Renal cortex interstitium (tissue), 11 donors: ENCODE data around the gene ATXN10. TPM values are rescaled to one million over a fixed set of nuclear protein-coding genes. Genes with fewer than 3 reads are reported as not detected.

Experiments
- DNase-seq, 11 donors: peaks; one replicate each; pipeline ENCODE4 v3.0.0-alpha.2; 2013; ENCODE audit warnings: low read depth in 9 of 11, low spot score in 4 of 11; ENCODE audit errors: extremely low read depth in 1 of 11
- polyA plus RNA-seq, 3 donors: library from polyadenylated mRNA; unstranded; fragments of 120-200 nt; gene quantifications; one replicate each; pipeline ENCODE4 v1.2.1, GENCODE V29; 2013; ENCODE audit not compliant: insufficient read length in 3 of 3

Gene ATXN10
- polyA plus RNA-seq, 3 donors, result 245 to 338 (median 294) TPM

DNA sequence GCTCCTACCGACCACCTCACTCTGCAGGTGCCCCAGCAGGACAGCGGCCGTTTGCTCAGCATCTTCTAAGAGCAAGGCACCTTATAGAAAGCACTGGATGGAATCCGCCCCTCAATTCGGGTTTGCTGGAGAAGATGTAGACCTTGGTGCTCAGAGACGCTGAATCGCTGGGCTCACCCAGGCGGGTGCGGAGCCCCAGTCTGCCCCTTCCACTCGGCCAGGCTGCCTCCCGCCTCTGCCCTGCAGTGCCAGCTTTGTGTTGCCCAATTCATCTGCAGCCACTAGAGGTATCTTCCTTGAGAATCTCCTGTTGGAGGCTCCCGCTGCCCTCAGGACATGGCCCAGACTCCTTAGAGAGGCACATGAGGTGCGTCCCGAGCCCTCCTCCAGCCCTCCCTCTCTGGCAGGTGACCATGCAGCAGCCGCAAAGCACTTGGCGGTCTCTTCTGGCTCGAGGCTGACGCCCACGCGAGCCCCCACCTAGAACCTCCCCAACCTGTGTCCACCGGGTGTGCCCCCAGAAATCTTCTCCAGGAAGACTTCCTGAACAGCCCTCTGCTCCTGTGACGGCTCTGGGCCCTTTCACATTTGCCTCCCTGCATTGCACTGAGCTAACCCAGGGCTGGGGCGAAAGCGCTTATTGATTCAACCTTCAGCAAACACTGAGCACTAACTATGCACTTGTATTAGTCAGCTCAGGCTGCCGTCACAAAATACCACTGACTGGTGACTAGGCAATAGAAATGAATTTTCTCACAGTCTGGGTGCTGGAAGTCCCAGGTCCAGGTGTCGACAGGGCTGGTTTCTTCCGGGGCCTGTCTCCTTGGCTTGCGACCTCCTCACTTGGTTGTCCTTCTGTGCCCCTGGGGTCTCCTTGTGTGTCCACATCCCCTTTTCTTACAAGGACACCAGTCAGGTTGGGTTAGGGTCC lies 187.9 kb downstream of the ATXN10 start:
- no peak for DNase-seq

DNA sequence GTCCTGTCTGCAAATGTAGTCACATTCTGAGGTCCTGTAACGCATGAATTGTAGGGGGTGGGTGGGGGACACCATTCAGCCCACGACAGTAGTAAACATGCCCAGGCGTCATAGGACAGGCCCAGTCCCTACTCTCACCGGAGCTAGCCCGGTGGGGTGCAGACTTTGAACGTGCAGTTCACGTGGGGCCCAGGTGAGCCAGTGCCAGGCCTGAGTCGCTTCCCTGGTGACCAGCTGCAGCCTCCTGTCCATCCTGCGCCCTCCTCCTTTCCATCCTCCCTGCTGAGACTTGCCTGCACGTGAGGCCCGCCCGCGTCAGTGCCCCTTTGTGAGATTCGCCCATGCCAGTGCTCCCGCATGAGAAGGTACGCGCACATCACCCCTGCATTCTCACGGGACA lies 188.6 kb downstream of the ATXN10 start:
- no peak for DNase-seq

DNA sequence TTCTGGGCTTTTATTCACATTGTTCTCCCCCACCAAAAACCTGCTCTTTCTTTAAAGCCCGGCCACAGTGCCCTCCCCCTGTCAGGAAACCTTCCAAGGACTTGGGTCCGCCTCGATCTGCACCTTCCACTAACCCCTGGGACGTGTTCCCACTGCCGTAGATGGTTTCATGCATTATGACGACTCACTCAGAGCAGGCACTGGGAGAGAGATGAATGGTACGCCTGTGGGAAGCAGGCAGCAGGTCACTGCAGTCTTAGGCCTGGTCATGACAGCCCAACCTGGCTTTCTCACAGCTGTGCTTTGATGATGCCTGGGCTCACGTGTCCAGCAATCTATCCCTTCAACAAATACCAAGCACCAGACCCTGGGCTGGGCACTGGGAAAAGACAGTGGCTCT lies 189.6 kb downstream of the ATXN10 start:
- no peak for DNase-seq

DNA sequence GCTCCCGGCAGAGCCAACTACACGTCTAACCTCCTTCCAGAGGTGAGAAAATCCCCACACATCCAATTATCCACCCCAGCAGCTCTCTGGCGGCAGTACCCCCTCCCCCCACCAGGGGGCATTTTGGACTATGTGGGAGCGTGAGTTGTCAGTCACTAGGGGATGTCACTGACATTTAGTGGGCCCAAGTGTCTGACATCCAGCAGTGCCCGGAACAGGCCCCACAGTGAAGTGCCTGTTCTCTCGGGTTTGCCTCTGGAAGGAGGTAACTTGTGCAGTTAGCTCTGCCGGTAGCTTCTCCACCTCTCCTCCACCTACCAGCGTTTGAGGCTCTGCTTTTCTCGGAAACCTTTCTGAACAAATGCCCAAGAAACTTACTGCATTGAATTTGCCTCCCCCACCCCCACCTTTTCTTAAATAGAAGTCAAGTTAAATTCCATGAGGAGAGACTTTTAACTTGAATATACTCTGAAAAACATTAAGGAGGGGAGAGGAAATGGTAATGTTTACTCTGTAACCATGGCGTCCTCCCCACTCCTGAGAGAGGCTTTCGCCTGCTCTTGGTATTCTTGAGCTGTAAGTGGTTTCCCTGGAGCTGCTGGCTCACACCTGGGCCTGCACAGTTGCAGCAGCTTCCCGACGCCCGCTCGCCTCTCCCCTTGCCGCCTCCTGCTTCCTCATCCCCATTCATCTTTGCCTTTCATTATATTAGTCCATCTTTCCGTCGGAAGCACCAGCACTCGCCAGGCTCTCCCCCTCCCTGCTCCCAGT lies 192.5 kb downstream of the ATXN10 start:
- DNase-seq, result peak in 6 of 11 donors; percentile 35 to 68 (median 50)

DNA sequence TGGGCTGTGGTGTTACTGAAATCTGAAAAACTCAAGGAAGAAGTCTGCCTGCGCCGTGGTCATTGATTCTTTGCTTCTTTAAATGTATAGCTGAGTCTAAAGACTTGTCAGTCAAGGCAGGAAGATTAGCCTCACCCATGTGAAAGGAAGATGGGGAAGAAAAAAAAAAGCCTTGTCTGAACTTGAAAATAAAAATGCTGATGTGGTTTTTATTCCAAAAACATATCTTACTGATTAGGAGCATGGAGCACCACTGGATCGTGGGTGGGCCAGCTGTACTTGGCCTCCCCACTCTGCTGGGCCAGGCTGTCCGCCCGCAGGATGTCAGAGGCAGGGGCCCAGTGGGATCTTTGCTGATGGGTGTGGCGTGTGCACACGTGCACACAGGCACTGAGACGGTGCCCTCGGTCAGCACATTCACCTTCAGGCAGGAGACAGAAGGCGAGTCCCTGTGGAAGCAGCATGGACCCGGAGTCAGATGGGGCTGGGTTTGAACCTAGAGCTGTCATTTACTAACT lies 193.4 kb downstream of the ATXN10 start:
- DNase-seq, result no peak

DNA sequence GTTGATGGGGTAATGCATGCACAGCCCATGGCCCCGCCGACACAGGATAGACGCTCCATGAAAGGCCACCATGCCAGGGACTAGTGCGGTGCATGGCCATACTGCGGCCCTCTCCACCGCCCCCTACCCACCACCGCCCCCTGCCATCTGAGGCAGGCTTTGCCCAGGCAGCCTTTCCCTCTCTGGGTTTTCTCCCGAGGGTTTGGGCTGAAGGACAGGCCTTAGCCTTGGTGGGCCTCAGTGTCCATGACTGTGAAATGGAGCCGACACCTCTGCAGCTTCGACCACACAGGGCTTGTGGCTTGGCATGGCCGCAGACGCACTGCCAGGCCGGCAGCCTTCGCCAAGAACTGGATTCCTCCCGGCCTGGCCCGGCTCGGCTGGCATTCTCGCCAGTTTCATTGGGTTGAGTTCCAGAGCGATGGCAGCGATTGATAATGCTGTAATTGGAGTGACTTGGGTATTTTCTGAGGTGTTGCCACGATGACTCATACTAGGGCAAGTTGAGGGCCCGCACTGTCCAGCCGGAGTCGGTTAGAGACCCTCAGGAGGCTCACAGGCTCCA lies 194.0 kb downstream of the ATXN10 start:
- no peak for DNase-seq

DNA sequence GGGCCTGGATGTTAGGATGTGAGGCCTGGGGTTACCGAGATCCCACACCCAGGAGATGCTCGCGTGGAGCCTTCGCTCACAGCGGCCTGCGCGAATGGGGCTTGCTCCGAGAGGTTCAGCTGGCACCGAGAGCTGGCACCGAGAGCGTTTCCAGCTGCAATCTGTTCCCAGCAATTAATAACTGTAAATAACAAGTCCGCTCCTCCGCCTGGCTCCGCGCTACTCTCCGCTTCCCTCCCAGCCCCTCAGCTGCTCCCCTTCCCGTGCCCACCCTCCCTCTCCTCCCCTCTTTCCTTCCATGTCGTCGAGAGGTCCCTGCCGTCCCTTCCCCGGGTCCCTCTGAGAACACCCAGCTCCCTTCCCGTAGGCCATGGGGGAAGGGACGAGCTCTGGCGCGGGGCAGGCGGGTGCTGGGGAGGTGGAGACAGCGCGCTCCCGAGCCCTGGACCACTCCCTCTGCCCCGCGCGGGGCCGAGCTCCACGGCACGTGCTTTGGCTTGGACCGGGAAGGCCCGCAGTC lies 194.6 kb downstream of the ATXN10 start:
- DNase-seq, result no peak

DNA sequence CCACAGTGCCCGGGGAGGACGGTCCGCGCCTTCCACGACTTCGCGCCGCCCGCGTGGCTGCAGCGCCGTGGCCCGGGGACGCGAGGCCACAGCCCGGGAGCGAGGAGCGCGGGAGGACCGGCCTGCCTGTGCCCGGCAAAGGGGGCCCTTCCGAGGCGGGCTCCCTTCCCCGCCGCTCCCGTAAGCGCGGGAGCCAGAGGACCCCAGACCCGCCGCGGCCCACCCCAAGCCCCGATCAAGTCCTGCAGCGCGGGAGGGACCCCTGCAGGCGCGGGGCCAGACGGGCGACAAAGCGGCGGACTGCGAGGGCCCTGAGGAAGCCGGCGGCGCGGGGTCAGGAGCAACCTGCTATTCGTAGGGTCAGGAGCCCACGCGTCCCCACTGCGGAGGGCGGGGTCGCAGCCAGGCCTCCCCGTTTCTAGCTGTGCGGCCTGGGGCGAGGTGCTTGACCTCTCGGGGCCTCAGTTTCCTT lies 195.0 kb downstream of the ATXN10 start:
- DNase-seq, result no peak

DNA sequence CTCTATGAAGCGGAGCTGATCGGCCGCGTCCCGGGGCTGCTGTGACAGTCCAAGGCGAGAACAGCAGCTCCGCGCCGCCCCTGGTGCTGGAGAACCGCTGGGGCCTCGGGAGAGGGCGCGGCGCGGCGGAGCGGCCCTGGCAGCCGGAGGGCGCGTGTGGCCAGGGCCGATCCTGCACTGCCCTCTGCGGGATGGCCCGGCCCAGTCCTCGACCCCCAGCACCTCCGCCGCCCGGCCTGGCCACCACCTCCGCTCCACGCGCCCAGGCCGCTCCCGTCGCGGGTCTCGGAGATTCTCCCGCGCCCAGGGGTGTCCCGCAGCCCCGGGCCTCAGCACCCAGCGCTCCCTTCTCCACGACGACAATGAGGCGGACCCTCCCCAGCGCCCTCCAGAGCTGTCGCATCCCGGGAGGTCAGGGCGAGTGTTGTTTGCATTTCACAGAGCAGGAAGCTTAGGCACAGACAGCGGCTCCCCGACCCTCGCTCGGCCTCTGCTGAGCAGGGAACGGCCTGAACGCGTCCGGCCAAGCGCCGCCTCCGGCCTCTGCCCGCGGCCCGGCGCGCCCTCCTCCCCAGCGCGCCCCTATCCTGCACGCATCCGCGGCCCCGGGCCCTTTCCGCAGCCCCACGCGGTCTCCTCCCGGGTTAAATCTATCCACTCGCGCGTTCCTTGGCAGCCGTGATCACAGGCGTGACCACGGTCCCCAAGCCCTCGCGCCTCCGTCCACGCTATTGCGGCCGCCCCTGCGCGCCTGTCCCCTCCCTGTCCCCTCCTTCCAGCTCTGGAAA lies 195.7 kb downstream of the ATXN10 start:
- DNase-seq, result no peak

DNA sequence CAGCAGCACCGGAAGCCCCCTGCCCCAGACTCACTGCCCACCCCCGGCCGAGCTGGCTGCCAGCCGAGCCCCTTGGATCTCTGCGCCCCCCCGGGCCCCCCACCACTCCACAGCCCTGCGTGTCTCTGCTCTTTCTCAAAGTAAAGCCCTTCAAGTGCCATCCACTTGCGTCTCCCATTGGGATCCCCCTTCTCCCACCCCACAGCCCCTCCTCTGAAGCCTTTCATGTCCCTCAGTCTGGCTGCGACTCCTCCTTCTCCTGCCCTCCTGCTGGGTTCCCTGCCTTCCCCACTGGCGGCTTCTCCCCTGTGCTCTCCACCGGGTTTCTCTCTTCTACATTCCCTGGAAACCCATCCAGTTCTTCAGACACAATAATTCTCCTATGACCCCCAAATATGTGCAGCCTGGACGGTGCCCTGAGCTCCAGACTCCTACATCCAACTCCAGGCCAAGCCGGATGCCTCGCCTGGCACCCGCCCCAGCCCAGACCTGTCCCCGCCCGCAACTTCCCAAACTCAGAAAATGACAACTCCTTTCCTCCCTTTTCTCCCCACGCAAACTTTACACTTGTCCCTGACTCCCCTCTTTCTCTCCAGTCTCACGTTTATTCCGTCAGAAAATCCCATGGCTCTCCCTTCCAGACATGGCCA lies 196.4 kb downstream of the ATXN10 start:
- DNase-seq, result no peak

DNA sequence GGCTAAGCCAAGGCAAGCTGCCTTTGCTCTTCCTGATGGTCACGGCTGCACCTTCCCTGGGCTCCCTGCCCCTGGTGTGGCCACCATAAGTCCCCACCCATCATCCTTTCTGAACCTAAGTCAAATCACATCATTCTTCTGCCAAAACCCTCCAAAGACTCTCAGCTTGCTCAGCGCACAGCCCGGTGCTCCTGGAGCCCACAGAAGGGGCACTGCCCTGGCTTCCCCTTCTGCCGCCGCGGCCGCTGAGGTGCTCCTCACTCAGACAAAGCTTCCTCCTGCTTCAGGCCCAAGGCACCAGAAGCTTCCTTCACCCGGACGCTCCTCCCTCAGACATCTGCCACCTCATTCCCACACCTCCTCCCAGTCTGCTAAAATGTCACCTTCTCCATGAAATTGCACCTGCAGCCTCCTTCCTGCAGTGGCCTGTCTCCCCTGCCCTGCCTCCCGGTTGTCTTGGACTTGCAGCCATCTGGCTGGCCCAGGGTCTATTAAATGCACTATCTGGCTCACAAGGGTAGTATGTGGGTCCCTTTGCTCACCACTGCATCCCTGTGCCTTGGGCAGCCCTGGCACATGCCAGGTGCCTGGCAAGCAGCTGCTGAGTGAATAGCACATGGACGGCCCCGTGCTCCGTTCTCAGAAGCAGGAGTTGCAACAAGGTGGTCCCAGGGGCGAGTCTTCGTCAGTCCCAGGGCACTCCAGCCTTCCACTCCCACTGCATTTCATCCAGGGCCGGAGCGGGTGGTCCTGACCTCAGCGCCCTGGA lies 197.1 kb downstream of the ATXN10 start:
- DNase-seq, result no peak

DNA sequence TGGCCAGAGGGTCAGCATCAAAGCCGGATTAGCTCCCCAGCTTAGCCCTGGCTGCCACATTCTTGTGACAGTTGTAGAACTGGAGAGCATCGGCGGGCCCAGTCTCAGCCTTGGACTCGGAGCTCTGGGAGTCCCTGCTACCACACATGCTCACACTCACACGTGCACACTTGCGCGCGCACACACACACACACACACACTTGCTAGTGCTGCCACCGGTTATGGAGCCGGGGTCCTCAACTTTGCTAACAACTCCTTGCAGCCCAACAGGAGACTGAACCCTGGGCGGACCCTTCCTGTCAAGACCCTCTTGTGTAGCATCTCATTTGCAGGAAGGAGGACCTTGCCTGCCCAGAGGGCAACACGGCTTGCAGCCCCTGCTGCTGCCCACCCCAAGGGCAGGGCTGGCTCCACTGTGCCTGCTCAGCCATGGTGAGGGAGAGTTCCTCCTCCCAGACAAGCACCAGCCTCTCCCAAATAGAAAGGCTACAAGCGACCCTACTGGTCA lies 197.8 kb downstream of the ATXN10 start:
- no peak for DNase-seq

DNA sequence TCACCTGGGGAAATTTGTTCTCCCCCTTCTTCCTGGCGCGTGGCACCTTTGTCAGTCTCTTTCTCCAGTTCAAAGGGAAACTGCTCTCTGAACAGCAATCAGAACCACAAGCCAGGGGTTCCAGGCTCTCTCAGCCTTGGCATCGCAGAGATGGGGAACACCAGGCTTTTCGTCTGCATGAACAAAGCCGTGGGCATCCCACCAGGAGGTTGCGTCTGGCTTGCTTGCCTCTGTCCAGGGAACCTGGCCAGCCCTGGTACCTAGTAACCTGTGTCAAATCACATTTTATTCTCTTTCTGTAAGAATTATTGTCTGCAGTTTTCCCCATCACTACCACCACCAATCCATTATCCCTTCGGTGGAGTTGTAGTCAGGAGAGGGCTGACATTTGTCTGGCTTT lies 198.4 kb downstream of the ATXN10 start:
- DNase-seq, result no peak

DNA sequence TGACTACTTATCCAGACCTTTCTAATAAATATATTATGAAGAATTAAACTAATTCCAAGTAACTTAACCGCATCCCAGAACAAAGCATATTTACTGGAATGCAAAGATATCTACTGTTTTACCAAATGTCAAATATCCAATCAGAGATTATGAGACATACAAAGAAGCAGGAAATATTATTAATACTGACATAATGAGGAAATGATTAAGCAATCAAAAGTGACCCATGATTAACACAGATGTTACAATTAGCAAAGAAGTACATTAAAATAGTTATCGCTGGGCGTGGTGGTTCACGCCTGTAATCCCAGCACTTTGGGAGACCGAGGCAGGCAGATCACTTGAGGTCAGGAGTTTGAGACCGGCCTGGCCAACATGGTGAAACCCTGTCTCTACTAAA lies 200.1 kb downstream of the ATXN10 start:
- no peak for DNase-seq

DNA sequence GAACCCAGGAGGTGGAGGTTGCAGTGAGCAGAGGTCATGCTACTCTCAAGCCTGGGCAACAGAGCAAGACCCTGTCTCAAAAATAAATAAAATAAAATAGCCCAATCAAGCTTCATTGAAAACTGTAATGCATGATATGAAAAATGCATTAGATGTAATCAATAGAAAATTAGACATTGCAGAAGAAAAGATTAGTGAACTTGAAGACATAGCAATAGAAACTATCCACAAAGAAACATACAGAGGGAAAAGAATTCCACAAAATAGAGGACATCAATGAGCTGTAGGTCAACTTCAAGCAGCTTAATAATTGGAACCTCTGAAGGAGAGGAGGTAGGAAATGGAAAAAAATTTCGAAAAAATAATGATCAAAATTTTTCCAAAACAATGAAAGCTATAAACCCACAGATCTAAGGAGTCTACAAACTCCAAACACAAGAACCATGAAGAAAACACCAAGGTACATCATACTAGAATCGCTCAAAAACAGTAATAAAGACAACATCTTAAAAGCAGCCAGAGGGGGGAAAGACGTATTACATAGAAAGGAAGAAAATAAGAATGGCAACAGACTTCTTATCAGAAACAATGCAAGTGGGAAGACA lies 201.1 kb downstream of the ATXN10 start:
- DNase-seq, result no peak

DNA sequence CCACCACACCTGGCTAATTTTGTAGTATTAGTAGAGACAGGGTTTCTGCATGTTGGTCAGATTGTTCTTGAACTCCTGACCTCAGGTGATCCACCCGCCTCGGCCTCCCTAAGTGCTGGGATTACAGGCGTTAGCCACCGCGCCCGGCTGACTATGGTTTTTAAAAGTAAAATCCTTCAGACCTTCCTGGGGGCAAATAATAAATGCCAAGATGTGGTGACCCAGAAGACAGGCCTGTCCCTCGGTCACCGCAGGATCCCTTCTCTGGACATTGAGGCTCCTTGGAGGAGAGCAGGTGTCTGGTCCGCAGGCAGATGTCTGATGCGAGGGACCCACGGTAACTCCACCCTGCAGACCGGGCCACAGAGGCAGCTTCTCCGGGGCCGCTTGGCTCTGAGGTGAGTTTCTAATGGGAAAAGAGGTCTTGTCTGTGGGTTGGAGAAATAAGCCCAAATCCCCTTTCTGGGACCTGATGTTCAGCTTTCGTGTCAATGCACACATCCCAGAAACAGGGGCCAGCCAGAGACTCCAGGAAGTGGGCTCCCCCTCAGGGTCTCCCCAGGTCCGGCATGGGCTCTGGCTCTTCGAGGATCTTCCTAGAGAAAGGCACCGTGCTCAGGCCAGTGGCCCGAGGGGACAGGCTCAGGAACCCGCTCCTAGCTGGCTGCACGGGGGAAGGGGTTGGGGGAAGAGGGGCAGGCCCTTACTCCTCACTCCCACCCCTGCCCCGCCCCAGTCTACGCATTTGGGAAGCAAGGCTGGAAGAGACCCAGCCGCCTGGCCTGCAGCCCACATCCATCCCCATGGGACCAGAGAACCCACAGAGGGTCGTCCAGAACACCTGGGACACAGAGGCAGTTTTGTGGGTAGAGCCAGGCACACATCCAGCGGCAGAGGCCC lies 204.8 kb downstream of the ATXN10 start:
- DNase-seq, result no peak
